H9 (cell line): ENCODE results near the gene EEF1E1. TPM values are rescaled to one million over a fixed set of nuclear protein-coding genes. Genes with fewer than 3 reads are reported as not detected.

Experiments used
- DNase-seq: peaks from one replicate; pipeline ENCODE4 v3.0.0-alpha.2; 2017
- H2AFZ ChIP-seq: one replicate; pipeline ENCODE4 v1.6.1; 2013; ENCODE audit warnings: mild to moderate bottlenecking, low read length, control low read depth, moderate library complexity
- H2AK5ac ChIP-seq: 2 replicates; pipeline ENCODE4 v1.6.1; 2013; ENCODE audit warnings: low read length, control low read depth, mixed read lengths; ENCODE audit not compliant: insufficient read length
- H2BK120ac ChIP-seq: one replicate; pipeline ENCODE4 v1.6.1; 2013; ENCODE audit warnings: low read depth, mild to moderate bottlenecking, low read length, control low read depth, inconsistent platforms; ENCODE audit not compliant: poor library complexity, severe bottlenecking
- H2BK12ac ChIP-seq: 2 replicates; pipeline ENCODE4 v1.6.1; 2013; ENCODE audit warnings: low read length, control low read depth, mixed read lengths, low read depth; ENCODE audit not compliant: insufficient read length
- H2BK15ac ChIP-seq: 2 replicates; pipeline ENCODE4 v1.6.1; 2013; ENCODE audit warnings: low read depth, low read length, control low read depth
- H2BK20ac ChIP-seq: one replicate; pipeline ENCODE4 v1.6.1; 2013; ENCODE audit warnings: low read depth, mild to moderate bottlenecking, low read length, control low read depth, inconsistent platforms; ENCODE audit not compliant: poor library complexity, severe bottlenecking
- H2BK5ac ChIP-seq: 2 replicates; pipeline ENCODE4 v1.6.1; 2013; ENCODE audit warnings: low read length, control low read depth, mixed read lengths; ENCODE audit not compliant: insufficient read length
- H3K14ac ChIP-seq: 2 replicates; pipeline ENCODE4 v1.6.1; 2013; ENCODE audit warnings: low read length, control low read depth; ENCODE audit not compliant: insufficient read depth
- H3K18ac ChIP-seq: 2 replicates; pipeline ENCODE4 v1.6.1; 2013; ENCODE audit warnings: low read depth, mild to moderate bottlenecking, mixed read lengths, low read length, control low read depth; ENCODE audit not compliant: insufficient read length
- H3K23ac ChIP-seq: 2 replicates; pipeline ENCODE4 v1.6.1; 2013; ENCODE audit warnings: low read length, control low read depth, mixed read lengths, low read depth; ENCODE audit not compliant: insufficient read length
- H3K23me2 ChIP-seq: 2 replicates; pipeline ENCODE4 v1.6.1; 2013; ENCODE audit warnings: low read depth, mild to moderate bottlenecking, mixed read lengths, low read length, control low read depth; ENCODE audit not compliant: insufficient read length, poor library complexity, severe bottlenecking
- H3K27ac ChIP-seq: 2 replicates; pipeline ENCODE4 v1.5.1; 2013; ENCODE audit warnings: low read length, control low read depth, mixed read lengths, low read depth; ENCODE audit not compliant: insufficient read length
- H3K27me3 ChIP-seq: 2 replicates; pipeline ENCODE4 v1.6.1; 2013; ENCODE audit warnings: low read length, control low read depth, inconsistent platforms; ENCODE audit not compliant: insufficient read depth
- H3K4ac ChIP-seq: 2 replicates; pipeline ENCODE4 v1.6.1; 2013; ENCODE audit warnings: low read depth, mild to moderate bottlenecking, control low read depth, inconsistent platforms, low read length, moderate library complexity
- H3K4me1 ChIP-seq: 2 replicates; pipeline ENCODE4 v1.6.1; 2013; ENCODE audit warnings: low read length, control low read depth, inconsistent platforms; ENCODE audit not compliant: insufficient read depth
- H3K4me2 ChIP-seq: 2 replicates; pipeline ENCODE4 v1.6.1; 2013; ENCODE audit warnings: low read length, control low read depth, mixed read lengths; ENCODE audit not compliant: insufficient read length, insufficient read depth
- H3K56ac ChIP-seq: 2 replicates; pipeline ENCODE4 v1.6.1; 2013; ENCODE audit warnings: low read depth, mild to moderate bottlenecking, mixed read lengths, low read length, control low read depth; ENCODE audit not compliant: insufficient read length
- H3K79me1 ChIP-seq: 2 replicates; pipeline ENCODE4 v1.6.1; 2013; ENCODE audit warnings: low read depth, mild to moderate bottlenecking, moderate library complexity, low read length, control low read depth, inconsistent platforms; ENCODE audit not compliant: insufficient read depth, poor library complexity, severe bottlenecking
- H3K79me2 ChIP-seq: 2 replicates; pipeline ENCODE4 v1.6.1; 2013; ENCODE audit warnings: low read length, control low read depth, inconsistent platforms; ENCODE audit not compliant: insufficient read depth
- H3K9ac ChIP-seq: 2 replicates; pipeline ENCODE4 v1.6.1; 2013; ENCODE audit warnings: low read length, control low read depth, mixed read lengths; ENCODE audit not compliant: insufficient read length; ENCODE audit errors: extremely low read depth
- H3K9me3 ChIP-seq: one replicate; pipeline ENCODE4 v1.6.1; 2013; ENCODE audit warnings: low read depth, low read length, inconsistent platforms; ENCODE audit not compliant: control insufficient read depth
- H3T11ph ChIP-seq: one replicate; pipeline ENCODE4 v1.6.1; 2013; ENCODE audit warnings: mild to moderate bottlenecking, low read length, control low read depth, inconsistent platforms
- H4K20me1 ChIP-seq: one replicate; pipeline ENCODE4 v1.6.1; 2013; ENCODE audit not compliant: control insufficient read depth, insufficient read length, insufficient read depth
- H4K5ac ChIP-seq: 2 replicates; pipeline ENCODE4 v1.6.1; 2013; ENCODE audit warnings: low read depth, mild to moderate bottlenecking, mixed read lengths, low read length, control low read depth; ENCODE audit not compliant: insufficient read length
- H4K8ac ChIP-seq: replicated peaks from 2 replicates; pipeline ENCODE4 v1.6.1; 2013; ENCODE audit warnings: low read length, control low read depth, mixed read lengths, low read depth; ENCODE audit not compliant: insufficient read length
- H4K91ac ChIP-seq: 2 replicates; pipeline ENCODE4 v1.6.1; 2013; ENCODE audit warnings: low read depth, mild to moderate bottlenecking, moderate library complexity, mixed read lengths, low read length, control low read depth; ENCODE audit not compliant: insufficient read length
- H3K27ac Mint-ChIP-seq, 3 experiments: 2 replicates in 2 of 3; 3 replicates in 1 of 3; pipeline ENCODE4 v1.8.0; 2020 to 2021; ENCODE audit warnings: mixed read lengths in 3 of 3, mild to moderate bottlenecking in 1 of 3, moderate library complexity in 1 of 3
- H3K27me3 Mint-ChIP-seq: 2 replicates; pipeline ENCODE4 v1.8.0; 2021; ENCODE audit warnings: low read depth, mild to moderate bottlenecking, moderate library complexity, mixed read lengths
- H3K36me3 Mint-ChIP-seq, 3 experiments: 2 replicates in 2 of 3; 3 replicates in 1 of 3; pipeline ENCODE4 v1.8.0; 2020 to 2021; ENCODE audit warnings: low read depth in 3 of 3, mixed read lengths in 3 of 3; ENCODE audit not compliant: insufficient read depth in 1 of 3
- H3K4me1 Mint-ChIP-seq, 2 experiments: 2 replicates each; pipeline ENCODE4 v1.8.0; 2020; ENCODE audit warnings: mixed read lengths in 2 of 2
- H3K4me3 Mint-ChIP-seq, 2 experiments: 2 replicates in 1 of 2; 3 replicates in 1 of 2; pipeline ENCODE4 v1.8.0; 2020 to 2021; ENCODE audit warnings: mild to moderate bottlenecking in 2 of 2, mixed read lengths in 2 of 2, moderate library complexity in 1 of 2
- H3K9me3 Mint-ChIP-seq, 2 experiments: 2 replicates in 1 of 2; 3 replicates in 1 of 2; pipeline ENCODE4 v1.8.0; 2020; ENCODE audit warnings: mild to moderate bottlenecking in 2 of 2, mixed read lengths in 2 of 2, moderate library complexity in 1 of 2
- CTCF ChIP-seq: fragments of 200-600 bp; sonication (generic); conservative IDR thresholded peaks from 3 replicates; pipeline ENCODE4 v1.8.0; 2021; ENCODE audit warnings: antibody characterized with exemption, mild to moderate bottlenecking
- WGBS: extraction: QIAGEN DNeasy Blood & Tissue Kit; methylation state at CpG from one replicate; pipeline ENCODE4 v1.1.7; 2013; ENCODE audit warnings: missing lambda C conversion rate, low lambda C conversion rate, mixed read lengths; ENCODE audit not compliant: insufficient read length; ENCODE audit errors: extremely low coverage; 5-methylcytosine and 5-hydroxymethylcytosine counted together
- total RNA-seq: library from RNA; stranded (reverse); gene quantifications from 2 replicates; pipeline ENCODE4 v1.2.1, GENCODE V29; 2021

The EEF1E1 gene
- total RNA-seq, 1 experiment from 2014 or later = 71.8 TPM

DNA sequence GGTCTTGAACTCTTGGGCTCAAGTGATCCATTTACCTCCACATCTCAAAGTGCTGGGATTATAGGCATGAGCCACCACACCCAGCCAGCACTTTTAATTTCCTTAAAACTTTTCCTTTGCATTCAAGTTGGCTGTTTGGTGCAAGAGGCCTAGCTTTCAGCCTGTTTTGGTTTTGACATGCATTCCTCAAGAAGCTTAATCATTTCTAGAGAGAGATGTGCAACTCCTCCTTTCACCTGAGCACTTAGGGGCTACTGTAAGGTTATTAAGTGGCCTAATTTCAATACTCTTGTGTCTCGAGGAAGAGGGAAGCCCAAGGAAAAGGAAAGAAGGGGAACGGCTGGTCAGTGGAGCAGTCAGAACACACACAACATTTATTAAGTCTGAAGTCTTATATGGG lies 24.4 kb downstream of the EEF1E1 start:
- Mint-ChIP-seq H3K9me3 (peaks cover 0 to 6% of the 10 kb centered on the region in 2 experiments; a peak in 2 of 5 replicates), H3K4me3 (no peak overlapping the region), H3K27ac (no peak overlapping the region), H3K36me3 (peaks cover 20 to 32% (median 31%) of the 10 kb centered on the region in 3 experiments), H3K4me1 (no peaks in the 10 kb centered on the region; a peak in 1 of 4 replicates), H3K27me3 (no peaks in the 10 kb centered on the region)
- Histone ChIP-seq H2BK15ac (no peak overlapping the region), H3K4me1 (no peaks in the 10 kb centered on the region), H3T11ph (no peak overlapping the region), H2BK120ac (no peak overlapping the region), H2BK12ac (no peak overlapping the region), H3K23me2 (no peaks in the 10 kb centered on the region), H3K27ac (no peak overlapping the region), H3K9ac (no peak overlapping the region), H3K14ac (no peak overlapping the region), H4K5ac (no peak overlapping the region), H3K79me1 (no peaks in the 10 kb centered on the region), H3K4me2 (no peak overlapping the region), H4K8ac (no peak overlapping the region), H3K27me3 (no peaks in the 10 kb centered on the region), H3K4ac (no peak overlapping the region), H4K91ac (no peak overlapping the region), H3K9me3 (no peaks in the 10 kb centered on the region), H4K20me1 (no peaks in the 10 kb centered on the region), H3K18ac (no peak overlapping the region), H2AFZ (no peak overlapping the region), H3K79me2 (peaks cover under 1% of the 10 kb centered on the region; the same call in 1 of the 2 replicates), H2AK5ac (no peak overlapping the region), H3K56ac (no peak overlapping the region), H3K23ac (no peak overlapping the region), H2BK20ac (no peak overlapping the region), H2BK5ac (no peak overlapping the region)
- TF ChIP-seq CTCF = no peak
- WGBS = no CpG with 5 or more reads among the region's 2 CpGs
- no peak for DNase-seq
